Measurements from ENCODE around the gene GNGT1. TPM values are rescaled to one million over a fixed set of nuclear protein-coding genes. Genes with fewer than 3 reads are reported as not detected.

GNGT1 gene
- polyA plus RNA-seq, 1 donor from 2014 or later, result not detected

- Histone ChIP-seq H4K20me1 (ENCODE audit: insufficient read depth) (no peaks in the 10 kb centered on the region), H2AFZ (ENCODE audit: low read depth, low read length) (no peak overlapping the region), H3K9me3 (ENCODE audit: low read length) (no peaks in the 10 kb centered on the region), H3K9ac (ENCODE audit: low read length) (no peak overlapping the region), H3F3A (ENCODE audit: insufficient read depth, low read length, poor library complexity, severe bottlenecking) (no peaks in the 10 kb centered on the region), H3K27me3 (ENCODE audit: insufficient read depth, low read depth, low read length) (peaks cover 19% of the 10 kb centered on the region), H3K36me3 (ENCODE audit: insufficient read depth, low read length) (no peaks in the 10 kb centered on the region), H3K4me3 (ENCODE audit: low read length) (no peak overlapping the region), H3K27ac (ENCODE audit: low read length) (no peak overlapping the region), H3K79me2 (replicated peaks; ENCODE audit: insufficient read depth, low read length) (no peaks in the 10 kb centered on the region), H3K4me2 (ENCODE audit: low read length) (no peak overlapping the region), H3K9me2 (ENCODE audit: insufficient read depth, low read length) (no peaks in the 10 kb centered on the region)
- TF ChIP-seq EZH2 (IDR thresholded peaks at IDR 0.05; ENCODE audit: borderline replicate concordance, insufficient read depth, low read length, poor library complexity, severe bottlenecking), result no peak
- no peak for TF ChIP-seq TAF1 (IDR thresholded peaks at IDR 0.05; ENCODE audit: low read depth)
- TF ChIP-seq REST (IDR thresholded peaks at IDR 0.05; ENCODE audit: borderline replicate concordance), result no peak
- TF ChIP-seq RAD21 (conservative IDR thresholded peaks at IDR 0.05), result no peak
- TF ChIP-seq POLR2AphosphoS5 (IDR thresholded peaks at IDR 0.05), result no peak
- no peak for TF ChIP-seq MXI1 (conservative IDR thresholded peaks at IDR 0.05; ENCODE audit: poor library complexity, severe bottlenecking)
- no peak for TF ChIP-seq SMC3 (conservative IDR thresholded peaks at IDR 0.05; ENCODE audit: poor library complexity)
- TF ChIP-seq EP300 (conservative IDR thresholded peaks at IDR 0.05; ENCODE audit: poor library complexity, severe bottlenecking), result no peak
- no peak for TF ChIP-seq CTCF (IDR thresholded peaks at IDR 0.05; ENCODE audit: poor library complexity, severe bottlenecking)
Observed at GRCh38 chr7:93894966-93895640, 11.3 kb upstream of the GNGT1 start.

GRCh38 chr7:93895859-93896600, 10.3 kb upstream of the GNGT1 start:
- Histone ChIP-seq H3F3A (ENCODE audit: insufficient read depth, low read length, poor library complexity, severe bottlenecking) (no peaks in the 10 kb centered on the region), H3K9me3 (ENCODE audit: low read length) (no peaks in the 10 kb centered on the region), H2AFZ (ENCODE audit: low read depth, low read length) (no peak overlapping the region), H3K9ac (ENCODE audit: low read length) (no peak overlapping the region), H3K27ac (ENCODE audit: low read length) (no peak overlapping the region), H3K27me3 (ENCODE audit: insufficient read depth, low read depth, low read length) (peaks cover 10% of the 10 kb centered on the region), H3K4me2 (ENCODE audit: low read length) (no peak overlapping the region), H3K79me2 (replicated peaks; ENCODE audit: insufficient read depth, low read length) (no peaks in the 10 kb centered on the region), H3K4me3 (ENCODE audit: low read length) (no peak overlapping the region), H3K36me3 (ENCODE audit: insufficient read depth, low read length) (no peaks in the 10 kb centered on the region), H3K9me2 (ENCODE audit: insufficient read depth, low read length) (no peaks in the 10 kb centered on the region), H4K20me1 (ENCODE audit: insufficient read depth) (no peaks in the 10 kb centered on the region)
- TF ChIP-seq REST (IDR thresholded peaks at IDR 0.05; ENCODE audit: borderline replicate concordance), result no peak
- TF ChIP-seq SMC3 (conservative IDR thresholded peaks at IDR 0.05; ENCODE audit: poor library complexity), result no peak
- TF ChIP-seq TAF1 (IDR thresholded peaks at IDR 0.05; ENCODE audit: low read depth), result no peak
- TF ChIP-seq CTCF (IDR thresholded peaks at IDR 0.05; ENCODE audit: poor library complexity, severe bottlenecking), result no peak
- no peak for TF ChIP-seq POLR2AphosphoS5 (IDR thresholded peaks at IDR 0.05)
- no peak for TF ChIP-seq MXI1 (conservative IDR thresholded peaks at IDR 0.05; ENCODE audit: poor library complexity, severe bottlenecking)
